NCI-H2196 treated with DMSO at 0.1 percent for 48 hours (cell line): ENCODE results near the gene TENM4.
"Not testable (repeated sequence)": the region's sequence is repeated elsewhere in the genome, so short reads cannot be mapped to it uniquely, and the experiment has no call there.

Experiments used
- DNase-seq: peaks from one replicate; lab custom pipeline; 2025; ENCODE audit not compliant: unreplicated experiment; lab: John Stamatoyannopoulos, UW

Gene TENM4

DNA sequence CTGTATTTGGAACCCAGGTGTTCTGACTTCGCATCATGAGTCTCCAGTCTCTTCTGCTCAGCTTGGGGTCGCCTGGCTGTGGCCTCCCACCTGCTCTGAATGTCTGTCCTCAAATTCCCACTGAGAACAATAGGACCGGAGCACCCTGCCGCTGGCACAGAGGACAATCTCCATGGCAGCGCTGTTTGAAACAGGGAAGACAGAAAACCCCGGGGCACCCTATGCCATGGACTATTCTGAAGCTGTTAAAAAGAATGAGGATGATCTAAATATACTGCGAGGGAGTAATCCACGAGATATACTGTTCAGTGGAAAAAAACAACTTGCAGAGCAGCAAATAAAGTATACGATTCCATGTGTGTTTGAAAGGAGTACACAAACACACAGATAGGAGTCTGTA is 450.6 kb downstream of the TENM4 start:
- DNase-seq = no peak

DNA sequence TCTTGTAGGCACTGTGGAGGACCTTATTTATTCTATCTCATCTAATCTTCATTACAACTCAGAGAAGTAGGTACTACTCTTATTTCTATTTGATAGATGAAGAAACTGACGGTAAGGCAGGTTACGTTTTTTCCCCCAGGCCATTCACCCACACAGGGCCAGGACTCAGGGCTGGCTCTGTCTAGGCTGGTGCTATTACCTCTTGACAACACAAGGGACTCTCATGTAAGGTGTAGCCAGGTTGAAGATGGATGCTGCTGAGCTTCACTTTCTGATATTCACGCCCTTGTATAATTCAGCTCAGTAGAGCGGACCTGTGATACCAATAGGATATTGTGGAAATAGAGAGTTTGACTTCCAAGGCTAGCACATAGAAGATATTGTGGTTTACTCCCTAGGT is 453.1 kb downstream of the TENM4 start:
- DNase-seq = no peak

DNA sequence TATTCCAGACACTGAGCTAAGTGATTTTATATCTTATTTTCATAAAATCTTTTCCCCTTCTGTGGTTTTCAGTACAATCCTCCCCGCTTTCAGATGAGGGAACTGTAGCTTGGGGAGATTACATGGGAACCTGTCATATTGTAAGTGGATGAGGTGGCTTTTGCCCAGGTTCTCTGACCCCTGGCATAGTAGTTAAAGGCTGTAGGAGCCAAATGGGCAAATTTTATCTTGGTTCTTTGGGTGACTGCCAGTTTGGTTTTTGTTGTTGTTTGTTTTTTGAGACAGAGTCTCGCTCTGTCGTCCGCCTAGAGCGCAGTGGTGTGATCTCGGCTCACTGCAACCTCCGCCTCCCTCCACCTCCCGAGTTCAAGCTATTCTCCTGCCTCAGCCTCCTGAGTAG is 454.5 kb downstream of the TENM4 start:
- no peak for DNase-seq

DNA sequence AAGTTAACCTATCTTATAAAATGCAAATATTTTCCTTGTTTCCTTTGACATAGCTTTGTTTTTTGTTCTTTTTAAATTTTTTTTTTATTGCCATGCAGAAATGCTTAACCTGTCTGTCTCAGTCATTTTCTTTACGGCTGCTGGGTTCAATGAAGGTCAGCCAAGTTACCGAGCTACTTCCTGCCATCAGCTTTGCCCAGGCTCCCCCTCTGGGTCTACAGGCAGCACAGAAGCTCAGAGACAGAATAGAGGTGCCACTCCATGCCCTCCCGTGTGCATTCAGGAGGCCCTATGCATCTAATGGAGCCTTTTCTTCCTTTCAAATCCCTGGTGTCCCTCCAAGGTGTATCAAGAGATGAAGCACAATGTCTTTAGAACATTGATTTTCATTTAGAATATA is 455.2 kb downstream of the TENM4 start:
- no peak for DNase-seq

DNA sequence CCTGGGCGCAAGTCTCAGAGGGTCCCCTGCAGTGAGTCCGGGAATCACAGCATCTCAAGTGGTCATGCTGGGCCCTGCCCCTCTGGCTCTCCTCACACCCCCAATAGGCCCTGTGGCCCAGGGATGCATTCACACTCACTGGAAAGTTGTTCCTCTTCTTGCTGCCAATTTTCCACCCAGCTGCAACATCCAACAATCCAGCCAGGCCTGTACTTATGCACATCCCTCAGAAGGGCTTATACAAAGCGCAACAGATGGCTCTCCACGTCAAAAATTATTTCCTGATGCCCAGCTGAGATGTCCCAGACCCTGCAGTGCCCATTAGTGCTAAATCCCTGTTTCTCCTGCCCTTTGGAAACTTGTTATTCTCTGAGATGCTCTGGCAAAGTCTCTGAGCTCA is 458.4 kb downstream of the TENM4 start:
- no peak for DNase-seq

DNA sequence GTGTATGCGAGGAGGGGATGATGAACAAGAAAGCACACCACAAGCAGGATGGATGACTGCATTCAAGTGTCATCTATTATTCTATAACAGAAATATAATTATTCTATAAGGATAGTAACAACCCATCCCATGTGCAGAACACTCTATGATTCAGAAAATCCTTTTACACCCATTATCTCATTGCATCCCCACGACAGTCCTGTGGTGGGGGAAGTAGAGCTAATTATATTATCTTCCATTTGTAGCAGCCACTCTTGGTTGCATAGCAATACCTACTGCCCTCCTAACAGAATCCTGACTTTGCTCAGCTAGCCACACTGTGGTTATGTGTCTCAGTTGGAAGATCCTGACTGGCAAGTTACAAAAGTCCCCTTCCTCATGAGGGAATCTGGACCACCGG is 459.7 kb downstream of the TENM4 start:
- no peak for DNase-seq

DNA sequence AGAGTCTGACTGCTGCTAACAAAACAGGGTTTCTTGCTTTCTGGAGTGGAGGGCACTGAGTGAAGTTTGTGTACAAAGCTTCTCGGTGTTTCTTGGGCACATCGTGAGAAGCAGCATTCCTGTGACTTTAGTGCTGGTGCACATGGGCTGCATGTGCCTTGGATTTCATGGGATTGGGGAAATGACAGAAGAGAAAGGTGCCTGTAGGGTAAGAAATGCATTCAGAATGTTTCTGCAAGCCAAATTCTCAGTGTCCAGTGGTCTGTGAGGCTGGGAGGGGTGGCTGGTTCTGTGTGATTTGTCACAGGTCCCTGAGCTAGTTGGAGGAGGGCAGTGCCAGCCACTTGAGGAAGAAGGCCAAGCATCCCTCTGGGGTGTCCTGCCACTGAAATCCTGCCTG is 462.0 kb downstream of the TENM4 start:
- DNase-seq = no peak

DNA sequence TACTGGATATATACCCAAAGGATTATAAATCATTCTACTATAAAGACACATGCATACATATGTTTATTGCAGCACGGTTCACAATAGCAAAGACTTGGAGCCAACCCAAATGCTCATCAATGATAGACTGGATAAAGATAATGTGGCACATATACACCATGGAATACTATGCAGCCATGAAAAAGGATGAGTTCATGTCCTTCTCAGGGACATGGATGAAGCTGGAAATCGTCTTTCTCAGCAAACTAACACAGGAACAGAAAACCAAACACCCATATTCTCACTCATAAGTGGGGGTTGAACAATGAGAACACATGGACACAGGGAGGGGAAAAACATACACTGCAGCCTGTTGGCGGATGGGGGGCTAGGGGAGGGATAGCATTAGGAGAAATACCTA is 463.0 kb downstream of the TENM4 start:
- not testable (repeated sequence) for DNase-seq

DNA sequence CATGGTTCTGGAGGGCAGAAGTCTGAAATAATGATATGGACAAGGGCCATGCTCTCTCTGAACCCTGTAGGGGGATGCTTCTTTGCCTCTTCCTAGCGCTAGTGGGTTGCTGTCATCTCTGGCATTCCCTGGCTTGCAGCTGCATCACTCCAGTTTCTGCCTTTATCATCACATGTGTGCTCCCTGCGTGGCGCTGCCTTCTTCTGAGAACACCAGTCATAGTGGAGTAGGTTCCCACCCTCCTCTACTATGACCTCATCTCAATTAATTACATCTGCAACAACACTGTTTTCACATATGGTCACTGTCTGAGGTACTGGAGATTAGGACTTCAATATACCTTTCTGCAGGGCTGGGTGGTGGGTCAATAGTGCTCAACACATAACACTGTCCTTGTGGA is 463.8 kb downstream of the TENM4 start:
- no peak for DNase-seq

DNA sequence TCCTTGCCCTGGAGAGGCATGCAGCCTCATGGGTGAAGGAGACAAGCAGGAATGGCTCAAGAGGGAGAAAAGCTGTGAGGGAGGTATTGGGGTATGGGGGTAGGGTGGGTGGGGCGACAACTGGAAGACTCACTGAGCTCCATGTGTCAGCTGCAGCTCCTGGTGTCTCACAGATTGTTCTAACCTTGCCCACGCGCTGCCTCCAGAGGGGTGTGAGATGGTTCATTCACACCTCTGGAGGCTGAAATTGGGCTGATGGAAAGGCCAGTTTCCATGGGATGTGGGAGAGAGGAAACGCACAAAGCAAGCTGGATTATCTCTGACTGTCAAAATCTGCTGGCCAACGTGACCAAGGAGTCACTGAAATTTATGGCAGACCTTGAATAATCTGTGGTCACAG is 465.7 kb downstream of the TENM4 start:
- DNase-seq = no peak

DNA sequence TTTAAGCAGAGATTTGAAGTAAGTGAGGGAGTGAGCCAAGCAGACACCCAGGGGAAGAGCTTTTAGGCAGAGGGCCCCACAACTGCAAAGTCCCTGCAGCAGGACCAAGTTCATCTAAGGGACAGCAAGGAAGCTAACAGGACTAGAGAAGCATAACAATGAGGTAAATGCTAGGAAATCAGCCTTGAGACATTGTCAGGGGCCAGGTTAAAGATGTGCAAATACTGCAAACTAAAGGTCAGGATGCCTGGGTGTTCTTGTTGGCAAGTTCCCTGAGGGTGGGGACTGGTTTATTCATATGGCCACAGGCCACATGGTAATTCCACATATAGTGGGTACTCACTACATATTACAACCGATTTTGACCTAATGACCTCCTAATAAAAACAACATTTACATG is 467.0 kb downstream of the TENM4 start:
- no peak for DNase-seq

DNA sequence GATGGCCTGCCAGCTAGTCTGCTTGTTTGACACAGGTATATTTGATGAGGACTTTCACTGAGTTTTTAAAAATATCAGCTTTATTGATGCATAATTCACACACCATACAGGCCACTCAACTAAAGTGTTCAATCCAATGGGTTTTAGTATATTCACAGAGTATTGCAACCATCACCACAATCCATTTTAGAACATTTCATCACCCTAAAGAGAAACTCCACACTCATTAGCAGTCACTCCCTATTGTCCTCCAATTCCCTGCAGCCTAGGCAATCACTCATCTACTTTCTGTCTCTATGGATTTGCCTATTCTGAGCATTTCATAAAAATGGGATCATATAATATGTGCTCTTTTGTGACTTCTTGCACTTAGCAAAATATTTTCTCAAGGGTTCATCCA is 468.2 kb downstream of the TENM4 start:
- no peak for DNase-seq

DNA sequence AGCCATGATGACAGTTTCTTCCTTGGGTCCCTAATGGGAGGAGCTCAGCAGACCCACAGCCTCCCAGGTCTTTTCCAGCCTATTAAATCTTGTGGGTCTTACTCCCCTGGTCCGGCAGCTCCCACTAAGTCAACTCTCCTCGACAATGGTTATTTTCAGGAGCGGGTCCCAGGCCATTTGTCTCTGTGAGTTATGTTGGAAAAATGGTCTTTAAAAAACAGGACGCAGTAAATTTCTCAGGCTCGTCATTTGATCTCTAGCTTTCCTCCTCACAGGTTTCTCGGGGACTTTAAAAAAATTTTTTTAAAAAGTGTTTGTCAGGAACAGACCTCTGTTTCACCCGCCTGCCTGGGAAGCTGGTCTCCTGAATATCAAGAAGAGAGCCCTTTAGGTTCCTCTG is 468.7 kb downstream of the TENM4 start:
- no peak for DNase-seq

DNA sequence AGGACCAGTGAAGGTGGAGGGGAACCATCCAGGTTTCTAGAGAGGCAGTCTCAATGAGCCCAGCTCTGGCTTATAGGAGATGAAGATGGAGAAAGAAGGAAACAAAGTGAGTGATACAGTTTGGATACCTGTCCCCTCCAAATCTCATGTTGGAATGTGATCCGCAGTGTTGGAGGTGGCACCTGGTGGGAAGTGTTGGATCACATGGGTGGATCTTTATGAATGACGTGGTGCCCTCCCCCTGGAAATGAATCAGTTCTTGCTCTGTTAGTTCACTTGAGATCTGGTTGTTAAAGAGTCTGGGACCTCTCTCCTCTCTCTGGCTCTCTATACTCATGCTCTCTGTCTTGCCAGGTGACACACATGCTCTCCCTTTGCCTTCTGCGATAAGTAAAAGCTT is 473.0 kb downstream of the TENM4 start:
- DNase-seq = no peak

DNA sequence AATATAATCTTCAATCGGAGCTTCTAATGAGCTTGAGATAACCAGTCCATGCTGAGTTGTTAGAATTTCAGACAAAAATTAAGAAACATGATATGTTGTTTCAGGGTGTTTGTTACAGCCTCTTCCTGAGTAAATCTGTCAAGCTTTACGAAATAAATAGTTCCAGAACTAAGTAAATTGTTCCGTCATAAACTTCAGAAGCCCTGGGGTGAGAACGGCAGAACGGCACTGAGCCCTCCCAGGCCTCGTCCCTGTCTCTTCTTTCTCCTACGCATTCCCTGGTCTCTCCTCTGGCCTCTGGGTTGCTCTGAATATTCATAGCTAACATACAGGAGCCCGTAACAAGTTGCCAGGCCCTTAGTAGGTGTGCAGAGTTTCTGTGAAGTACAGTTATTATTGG is 475.4 kb downstream of the TENM4 start:
- no peak for DNase-seq

DNA sequence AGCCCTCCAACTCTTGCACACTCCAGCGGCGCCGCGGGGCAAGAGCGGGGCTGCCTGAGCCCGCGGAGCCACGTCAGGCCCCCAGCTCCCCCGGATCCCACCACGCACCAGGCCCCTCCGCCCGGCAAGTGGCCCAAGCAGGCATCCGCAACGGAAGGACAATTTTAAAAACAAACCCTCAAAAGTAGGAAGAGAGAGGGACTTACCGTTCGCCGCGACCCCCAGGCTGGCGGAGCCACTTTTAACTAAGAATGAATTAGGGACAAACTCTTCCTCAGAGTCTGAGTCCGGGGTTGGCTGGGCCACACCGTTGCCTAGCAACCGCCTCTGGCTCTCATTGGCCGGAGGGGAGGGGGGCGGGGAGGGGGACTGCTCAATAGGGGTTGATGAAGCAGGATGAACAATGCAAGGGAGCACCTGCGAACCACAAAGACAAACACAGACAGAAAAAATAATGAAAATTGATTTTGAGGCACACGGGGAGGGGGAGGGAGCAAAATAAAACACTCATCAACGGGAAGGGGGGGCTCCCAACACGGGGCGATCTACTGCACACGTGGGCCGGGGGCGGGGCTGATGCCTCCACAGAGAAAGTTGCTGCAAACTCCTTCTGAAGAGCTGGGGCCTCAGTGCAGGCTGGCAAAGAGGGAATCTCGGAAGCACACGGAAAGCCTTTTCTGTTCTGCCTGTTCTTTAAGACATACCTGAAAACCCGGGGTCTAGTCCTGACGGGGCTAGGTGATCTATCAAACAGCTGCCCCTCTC is 478.7 kb downstream of the TENM4 start:
- peak; percentile 58 for DNase-seq

DNA sequence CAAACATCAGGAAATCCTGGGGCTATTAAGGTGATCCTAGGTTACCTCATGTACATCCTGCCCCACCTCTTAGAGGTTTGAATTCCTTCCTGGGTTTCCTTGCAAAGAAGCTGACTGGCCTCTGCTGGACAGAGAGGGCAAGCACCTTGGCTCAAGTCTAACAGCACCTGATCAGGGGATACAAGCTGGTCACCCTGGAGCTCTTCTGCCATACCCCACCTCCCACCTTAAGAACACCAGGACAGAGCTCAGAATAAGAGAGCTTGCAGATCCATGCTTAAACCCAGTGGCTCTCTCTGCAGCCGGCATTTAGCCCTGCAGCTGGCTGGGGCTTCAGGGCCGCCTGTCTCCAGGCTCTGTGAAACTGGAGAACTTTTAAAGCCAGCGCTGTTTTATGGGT is 479.6 kb downstream of the TENM4 start:
- DNase-seq = peak; percentile 60

DNA sequence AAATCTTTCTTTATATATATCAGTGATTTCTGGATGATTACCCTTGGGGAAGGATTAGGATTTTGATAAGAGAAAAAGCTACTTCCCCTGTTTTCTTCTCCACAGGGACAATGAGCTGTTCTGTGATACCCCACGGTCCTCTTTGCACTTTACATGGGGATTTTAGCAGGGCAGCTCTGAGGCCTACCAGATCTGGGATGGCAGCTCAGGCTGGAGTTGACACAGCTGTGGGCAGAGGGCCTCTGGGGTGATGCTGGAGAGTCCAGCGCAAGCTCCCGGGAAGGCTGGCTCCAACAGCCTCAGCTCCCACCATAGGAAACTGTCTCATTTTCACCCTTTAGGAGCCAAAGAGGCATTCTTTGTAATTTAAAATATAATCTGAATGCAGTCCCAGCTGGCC is 482.4 kb downstream of the TENM4 start:
- DNase-seq = no peak

DNA sequence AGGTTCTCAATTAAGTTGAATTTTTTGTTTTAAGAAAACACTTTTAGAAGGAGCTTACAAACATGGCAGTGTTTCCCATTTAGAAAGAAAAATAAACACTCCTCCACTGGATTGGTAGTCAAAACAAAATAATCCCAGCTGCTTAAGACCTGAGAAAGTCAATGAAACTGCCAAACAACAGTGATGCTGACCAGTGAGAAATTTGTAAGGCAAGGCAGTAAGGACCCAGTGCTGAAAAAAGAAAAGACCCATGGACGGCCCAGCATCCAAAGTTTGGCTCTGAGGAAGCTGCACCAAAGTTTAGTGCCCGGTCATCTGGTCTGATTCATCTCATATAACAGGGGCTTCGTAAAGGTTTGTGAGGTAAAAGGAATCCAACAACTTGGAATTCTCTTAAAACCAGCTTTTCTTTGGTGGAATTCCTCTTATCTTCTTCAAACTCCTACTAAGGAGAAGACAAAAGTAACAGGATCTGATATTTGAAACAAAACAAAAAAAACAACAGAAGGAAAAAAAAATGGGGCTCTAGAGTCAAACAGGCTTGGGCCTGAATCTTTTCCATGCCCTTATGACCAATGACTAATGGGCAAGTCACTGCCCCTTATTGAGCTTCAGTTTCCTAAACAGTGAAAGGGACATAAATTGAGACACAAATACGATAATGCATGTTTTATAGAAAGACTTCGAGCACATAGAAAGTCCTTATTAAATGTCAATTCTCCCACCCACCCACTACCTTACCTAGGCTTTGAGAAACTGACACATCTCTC is 483.2 kb downstream of the TENM4 start:
- DNase-seq = no peak

DNA sequence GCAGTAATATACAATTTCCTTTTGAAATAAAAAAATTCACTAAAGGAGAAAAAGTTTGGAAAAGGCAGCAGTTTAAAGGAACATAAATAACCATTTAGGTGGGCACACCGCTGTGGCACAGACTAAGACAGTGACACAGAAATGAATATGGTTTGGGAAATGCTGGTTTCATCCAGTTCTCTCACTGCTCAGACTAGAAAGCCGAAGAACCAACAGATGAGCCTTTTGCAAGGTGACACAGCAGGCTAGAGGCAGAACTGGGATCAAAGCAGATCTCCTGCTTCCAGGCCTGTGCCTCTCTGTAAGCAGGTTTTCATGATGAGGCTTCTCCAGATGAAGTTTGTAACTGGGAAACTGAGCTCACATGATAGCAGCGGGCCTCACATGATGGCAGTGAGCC is 486.1 kb downstream of the TENM4 start:
- DNase-seq = no peak

DNA sequence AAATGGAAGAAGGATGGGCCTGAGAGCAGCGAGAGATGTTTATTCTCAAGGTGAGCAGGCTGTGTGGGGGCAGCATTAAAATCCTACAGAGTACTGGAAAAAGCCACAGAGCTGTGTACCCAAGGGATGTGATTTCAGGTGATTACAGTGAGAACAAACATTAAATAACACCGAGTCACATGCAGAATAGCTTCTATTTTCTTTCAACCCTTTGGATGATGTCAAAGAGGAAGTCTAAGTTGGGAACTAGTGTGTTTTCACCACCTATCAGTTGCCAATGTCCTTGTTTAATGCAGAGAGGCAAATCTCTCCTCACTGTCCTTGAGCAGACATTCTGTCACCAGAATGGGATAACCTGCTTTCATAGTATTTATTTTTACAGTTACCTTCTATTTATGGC is 486.6 kb downstream of the TENM4 start:
- DNase-seq = no peak

DNA sequence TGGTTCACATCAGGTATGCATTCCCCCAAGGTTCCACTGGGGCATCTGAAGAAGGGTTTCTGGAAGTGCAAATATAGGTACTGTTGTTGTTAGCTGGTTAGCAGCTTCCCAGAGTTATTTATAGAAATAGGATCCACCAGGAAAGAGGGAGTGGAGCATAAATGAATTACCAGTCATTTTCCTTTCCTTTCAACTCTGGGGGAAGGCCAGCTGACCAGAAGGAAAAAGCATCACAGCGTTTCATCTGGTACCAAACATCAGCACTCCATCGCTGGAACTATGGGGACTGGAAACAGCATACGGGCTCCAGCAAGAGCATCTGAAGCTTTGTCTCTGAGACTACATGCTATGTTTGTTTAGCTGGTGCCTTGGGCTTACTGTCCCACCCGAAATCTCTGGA is 487.9 kb downstream of the TENM4 start:
- no peak for DNase-seq

DNA sequence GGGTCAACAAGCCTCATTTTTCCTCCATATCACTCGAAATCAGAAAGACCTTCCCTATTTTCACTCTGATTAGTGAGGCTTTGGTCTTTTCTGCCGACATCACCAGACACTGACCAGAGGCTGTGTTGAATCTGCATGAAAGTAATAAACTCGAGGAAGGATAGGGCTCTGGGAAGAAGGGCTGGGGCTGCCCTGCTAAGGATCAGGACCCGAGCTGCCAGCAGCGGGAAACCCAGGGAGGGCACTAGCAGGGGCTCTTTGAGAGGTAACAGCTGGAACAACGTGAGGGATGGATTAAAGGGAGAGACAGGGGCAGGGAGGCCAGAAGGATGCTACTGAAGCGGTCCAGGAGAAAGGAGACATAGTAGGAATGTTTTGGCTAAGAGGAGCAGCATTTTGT is 488.7 kb downstream of the TENM4 start:
- no peak for DNase-seq
